HG02759 (cell line): Measurements from ENCODE around the gene FIZ1.
"Not testable (repeated sequence)": the region's sequence is repeated elsewhere in the genome, so short reads cannot be mapped to it uniquely, and the experiment has no call there.

Source experiments
- ATAC-seq: cut with Tn5 transposase; IDR thresholded peaks from one replicate; pipeline ENCODE4 v1.9.1; 2021; ENCODE audit warnings: mild to moderate bottlenecking, moderate library complexity; ENCODE audit not compliant: unreplicated experiment

The FIZ1 gene

DNA sequence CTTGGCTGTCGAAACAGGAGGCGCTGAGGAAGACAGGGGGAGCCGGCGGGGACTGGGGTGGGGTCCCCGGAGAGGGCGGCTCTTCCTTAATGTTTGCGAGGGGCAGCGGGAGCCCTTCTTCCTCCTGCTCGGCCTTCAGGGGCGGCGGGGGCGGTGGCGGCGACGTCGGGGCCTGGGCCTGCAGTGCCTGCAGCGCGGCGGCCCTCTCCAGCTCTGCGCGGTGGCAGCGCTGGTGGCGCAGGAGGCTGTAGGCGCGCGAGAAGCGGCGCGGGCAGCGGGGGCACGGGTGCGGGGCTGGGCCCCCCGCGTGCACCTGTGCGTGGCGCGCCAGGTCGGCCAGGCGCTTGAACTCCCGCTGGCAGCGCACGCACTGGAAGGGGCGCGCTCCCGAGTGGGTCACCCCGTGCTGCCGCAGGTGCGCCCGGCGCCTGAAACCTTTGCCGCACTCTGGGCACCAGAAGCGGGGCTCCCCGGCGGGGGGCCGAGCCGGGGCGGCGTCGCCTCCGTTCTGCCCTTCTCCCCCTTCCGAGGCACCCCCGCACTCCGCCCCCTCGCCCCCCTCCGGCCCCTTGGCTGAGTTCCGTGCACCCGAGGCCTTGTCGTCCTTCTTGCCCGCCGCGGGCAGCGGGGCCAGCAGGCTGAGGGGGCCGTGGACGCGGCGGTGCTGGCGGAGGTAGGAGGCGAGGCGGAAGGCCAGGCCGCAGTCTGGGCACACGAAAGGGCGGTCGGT lies 21.1 kb downstream of the FIZ1 start:
- no peak for ATAC-seq

DNA sequence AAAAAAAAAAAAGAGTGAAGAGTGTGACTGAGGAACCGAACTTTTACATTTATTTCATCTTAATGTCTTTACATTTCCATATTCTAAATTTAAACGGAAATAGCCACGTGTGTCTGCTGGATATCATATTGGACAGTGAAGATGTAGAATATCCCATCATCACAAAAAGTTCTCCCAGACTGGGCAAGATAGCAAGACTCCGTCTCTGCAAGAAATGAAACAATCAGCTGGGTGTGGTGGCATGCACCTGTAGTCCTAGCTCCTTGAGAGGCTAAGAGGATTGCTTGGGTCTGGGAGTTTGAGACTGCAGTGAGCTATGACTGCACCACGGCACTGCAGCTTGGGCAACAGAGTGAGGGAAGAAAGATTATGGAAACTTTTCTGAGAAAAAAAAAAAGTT lies 22.6 kb downstream of the FIZ1 start:
- no peak for ATAC-seq

DNA sequence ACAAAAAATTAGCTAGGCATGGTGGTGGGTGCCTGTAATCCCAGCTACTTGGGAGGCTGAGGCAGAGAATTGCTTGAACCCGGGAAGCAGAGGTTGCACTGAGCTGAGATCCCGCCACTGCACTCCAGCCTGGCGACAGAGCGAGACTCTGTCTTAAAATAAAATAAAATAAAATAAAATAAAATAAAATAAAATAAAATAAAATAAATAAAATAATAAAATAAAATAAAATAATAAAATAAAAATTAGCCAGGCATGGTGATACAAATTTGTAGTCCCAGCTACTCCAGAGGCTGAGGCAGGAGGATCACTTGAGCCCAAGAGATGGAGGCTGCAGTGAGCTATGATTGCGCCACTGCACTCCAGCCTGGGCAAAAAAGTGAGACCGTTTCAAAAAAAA lies 25.4 kb downstream of the FIZ1 start:
- not testable (repeated sequence) for ATAC-seq

DNA sequence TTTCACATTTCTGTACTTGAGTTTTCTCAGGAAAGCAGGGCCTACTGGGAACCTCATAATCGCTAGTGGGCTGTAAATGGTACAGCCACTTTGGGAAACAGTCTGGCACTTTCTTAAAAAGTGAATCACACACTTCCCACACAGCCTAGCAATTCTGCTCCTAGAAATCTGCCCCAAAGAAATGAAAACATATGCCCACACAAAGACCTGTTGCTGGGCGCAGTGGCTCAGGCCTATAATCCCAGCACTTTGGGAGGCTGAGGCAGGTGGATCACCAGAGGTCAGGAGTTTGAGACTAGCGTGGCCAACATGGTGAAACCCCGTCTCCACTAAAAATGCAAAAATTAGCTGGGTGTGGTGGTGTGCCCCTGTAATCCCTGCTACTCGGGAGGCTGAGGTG lies 29.8 kb downstream of the FIZ1 start:
- not testable (repeated sequence) for ATAC-seq

DNA sequence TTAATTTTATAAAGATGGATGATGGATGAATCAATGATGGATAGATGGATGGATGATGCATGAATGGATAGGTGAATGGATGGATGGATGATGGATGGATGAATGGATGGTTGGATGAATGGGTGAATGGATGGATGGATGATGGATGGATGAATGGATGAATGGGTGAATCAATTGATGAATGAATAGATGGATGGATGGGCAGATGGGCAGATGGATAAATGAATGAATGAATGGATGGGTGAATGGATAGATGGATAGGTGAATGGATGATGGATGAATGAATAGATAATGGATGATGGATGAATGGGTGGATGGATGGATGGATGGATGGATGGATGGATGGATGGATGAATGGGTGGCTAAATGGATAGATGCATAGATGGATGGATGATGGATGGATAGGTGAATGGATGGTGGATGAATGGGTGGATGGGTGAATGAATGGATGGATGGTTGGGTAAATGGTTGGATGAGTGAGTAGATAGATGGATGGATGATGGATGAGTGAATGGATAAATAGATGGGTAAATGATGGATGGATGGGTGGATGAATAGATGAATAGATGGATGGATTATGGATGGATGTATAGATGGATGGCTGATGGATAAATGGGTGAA lies 31.5 kb downstream of the FIZ1 start:
- ATAC-seq = no peak

DNA sequence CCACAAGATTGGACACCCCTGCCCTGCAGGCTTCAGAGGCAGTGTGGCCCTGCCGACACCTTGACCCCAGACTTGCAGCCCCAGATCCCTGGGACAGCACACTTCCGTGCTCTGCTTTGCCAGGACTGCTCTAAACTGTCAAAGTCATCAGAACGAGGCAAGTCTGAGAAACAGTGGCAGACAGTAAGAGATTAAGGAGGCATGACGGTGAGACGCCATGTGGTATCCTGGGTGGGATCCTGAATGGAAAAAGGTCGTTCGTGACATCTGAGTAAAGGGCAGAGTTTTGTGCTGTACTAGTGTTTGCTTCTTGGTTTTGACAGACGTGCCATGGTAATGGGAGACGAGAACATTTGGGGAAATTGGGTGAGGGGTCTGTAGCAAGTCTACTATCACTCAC lies 32.5 kb downstream of the FIZ1 start:
- ATAC-seq = no peak

DNA sequence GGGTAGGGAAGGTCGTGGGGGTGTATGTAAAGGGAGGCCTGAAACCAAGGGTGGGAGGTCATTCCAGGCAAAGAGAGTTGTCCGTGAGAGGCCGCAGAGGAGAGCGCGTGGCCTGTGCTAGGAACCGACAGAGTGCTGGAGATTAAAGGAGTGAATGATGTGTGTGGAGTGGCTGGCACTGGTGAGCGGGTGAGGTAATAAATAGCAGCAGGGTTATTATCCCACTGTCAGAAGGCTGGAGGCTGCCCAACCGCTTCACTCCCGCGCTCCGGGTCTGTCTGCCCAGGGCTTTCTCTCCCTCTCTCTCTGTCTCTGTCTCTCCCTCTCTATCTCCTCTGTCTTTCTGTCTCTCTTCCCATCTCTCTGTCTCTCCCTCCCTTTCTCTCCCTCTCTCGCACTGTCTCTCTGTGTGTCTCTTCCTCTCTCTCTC lies 36.0 kb downstream of the FIZ1 start:
- no peak for ATAC-seq

DNA sequence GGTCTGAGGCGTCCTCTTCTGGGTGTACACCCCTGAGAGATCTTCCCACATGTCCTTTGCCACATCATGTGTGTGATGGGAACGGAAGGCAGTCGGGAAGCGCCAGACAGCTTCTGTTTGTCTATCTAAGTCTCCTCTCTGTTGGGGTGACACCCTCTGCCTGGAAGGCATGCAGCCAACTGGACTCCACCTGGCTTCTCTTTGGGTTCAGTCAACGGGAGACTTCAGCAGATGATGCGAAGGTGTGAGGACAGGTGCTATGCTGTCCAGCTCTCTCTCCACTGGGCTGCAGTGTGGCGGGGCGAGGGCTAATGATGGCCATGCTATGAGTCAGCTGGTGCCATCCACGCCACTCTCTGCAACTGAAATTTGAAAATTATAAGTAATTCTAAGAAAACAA lies 39.6 kb downstream of the FIZ1 start:
- ATAC-seq = no peak

DNA sequence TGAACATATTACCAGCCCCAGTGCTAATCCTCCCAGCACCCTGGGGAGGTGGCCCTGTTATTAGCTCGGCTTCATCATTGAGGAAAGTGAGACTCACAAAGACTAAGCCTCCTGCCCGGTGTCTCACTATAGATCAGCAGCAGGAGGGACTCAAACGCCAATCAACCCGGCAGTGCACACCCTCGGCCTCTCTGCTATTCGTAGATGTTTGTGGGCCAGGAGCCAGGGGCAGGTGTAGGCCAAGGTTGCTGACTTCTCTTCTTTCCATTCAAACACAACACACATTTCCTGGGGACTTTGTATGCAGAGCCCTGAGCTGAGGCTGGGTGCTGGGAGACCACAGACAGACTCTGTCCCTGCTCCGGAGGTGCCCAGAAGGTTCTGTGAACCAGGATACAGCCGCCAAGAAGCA lies 44.6 kb downstream of the FIZ1 start:
- no peak for ATAC-seq

DNA sequence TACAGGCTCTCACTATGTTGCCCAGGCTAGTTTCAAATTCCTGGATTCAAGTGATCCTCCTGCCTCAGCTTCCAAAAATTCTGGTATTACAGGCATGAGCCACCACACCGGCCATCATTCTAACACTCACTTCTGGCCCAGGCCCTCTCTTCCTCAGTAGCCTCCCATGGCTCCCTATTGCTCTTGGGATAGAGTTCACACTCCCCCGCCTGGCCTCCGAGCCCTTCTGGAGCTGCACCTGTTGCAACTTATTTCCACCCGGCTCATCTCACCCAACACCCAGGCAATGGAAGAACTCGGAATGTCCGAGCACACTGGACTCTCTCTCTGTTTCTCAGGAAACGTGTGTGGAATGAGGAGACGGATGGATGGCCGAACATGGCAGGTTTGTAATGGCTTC lies 45.0 kb downstream of the FIZ1 start:
- no peak for ATAC-seq

DNA sequence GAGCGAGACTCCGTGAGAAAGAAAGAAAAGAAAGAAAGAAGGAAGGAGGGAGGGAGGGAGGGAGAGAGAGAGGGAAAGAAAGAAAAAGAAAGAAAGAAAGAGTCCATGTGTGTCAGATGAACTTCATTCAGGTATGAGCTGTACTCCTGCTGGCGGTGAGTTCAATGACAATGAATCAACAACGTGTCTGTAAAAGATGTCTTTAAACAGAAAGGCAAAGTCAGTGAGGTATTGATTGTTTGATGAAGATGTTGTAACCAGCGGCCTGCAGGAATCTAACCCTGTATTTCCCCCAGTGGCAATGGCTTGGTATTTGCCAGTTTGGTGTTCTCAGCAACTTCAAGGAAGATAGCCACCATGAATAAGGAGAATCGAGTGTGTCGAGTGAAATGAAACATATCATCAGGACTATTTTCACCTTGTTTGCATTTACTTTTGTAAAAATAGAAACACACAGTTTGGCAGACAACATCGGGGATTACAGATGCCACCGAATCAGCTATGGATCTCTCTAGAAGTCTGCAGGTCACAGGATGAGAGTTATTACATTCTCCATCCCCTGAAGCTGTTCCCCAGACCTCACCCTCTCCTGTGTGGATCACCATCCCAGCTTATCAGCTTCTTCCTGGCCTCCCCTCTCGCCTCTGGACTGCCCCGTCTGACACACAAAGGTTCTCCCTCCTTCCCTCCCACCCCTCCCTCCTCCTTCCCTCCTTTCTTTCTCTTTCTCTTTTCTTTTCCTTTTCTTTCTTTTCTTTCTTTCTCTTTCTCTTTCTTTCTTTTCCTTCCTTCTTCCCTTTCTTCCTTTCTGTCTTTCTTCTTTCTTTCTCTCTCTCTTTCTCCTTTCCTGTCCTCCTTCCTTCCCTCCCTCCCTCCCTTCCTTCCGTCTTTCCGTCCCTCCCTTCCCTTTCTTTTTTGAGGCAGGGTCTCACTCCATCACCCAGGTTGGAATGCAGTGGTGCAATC lies 45.8 kb downstream of the FIZ1 start:
- ATAC-seq = no peak

DNA sequence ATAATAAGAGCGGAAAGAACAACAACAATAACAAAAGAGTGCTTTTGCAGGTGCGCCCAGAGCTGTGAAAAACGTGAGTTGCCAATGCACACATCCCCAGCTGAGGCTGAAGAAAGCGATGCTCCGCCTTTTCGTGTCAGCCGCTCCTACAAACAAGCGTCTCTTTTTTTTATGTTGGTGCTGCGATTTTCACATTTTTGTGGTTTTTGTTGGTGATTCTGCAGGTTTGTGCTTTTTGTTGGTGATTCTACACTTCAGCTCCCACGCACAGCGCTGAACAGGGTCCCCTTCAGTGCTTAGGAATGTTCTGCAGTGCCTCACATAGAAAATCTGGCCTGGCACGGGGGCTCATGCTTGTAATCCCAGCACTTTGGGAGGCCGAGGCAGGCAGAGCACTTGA lies 46.7 kb downstream of the FIZ1 start:
- ATAC-seq = no peak

DNA sequence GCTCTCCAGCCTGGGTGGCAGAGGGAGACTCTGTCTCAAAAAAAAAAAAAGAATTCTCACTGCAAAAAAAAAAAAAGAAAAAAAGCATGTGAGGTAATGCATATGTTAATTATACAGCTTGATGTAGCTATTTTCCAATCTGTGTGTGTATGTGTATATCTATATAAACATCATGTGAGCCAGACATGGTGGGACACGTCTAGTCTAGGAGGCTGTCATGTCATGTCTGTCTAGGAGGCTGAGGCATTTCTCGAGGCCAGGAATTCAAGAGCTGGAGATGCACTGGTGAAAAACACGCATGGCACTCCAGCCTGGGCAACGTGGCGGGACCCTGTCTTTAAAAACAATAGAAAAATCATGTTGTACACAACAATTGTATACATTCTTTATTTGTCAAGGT lies 47.1 kb downstream of the FIZ1 start:
- no peak for ATAC-seq

DNA sequence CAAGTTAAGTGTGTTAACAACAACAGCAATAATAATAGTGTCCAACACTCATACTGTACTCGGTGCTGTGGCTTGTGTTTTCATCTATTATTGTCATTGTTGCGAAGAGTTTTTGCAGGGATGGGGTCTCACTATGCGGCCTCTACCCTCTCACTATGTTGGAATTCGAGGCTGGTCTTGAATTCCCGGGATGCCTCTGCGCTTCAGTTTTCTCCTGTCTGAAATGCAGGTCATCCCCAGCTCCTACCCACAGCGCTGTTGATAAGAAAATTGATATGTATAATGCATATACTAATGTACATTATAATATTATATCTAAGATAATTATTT lies 49.0 kb downstream of the FIZ1 start:
- no peak for ATAC-seq

DNA sequence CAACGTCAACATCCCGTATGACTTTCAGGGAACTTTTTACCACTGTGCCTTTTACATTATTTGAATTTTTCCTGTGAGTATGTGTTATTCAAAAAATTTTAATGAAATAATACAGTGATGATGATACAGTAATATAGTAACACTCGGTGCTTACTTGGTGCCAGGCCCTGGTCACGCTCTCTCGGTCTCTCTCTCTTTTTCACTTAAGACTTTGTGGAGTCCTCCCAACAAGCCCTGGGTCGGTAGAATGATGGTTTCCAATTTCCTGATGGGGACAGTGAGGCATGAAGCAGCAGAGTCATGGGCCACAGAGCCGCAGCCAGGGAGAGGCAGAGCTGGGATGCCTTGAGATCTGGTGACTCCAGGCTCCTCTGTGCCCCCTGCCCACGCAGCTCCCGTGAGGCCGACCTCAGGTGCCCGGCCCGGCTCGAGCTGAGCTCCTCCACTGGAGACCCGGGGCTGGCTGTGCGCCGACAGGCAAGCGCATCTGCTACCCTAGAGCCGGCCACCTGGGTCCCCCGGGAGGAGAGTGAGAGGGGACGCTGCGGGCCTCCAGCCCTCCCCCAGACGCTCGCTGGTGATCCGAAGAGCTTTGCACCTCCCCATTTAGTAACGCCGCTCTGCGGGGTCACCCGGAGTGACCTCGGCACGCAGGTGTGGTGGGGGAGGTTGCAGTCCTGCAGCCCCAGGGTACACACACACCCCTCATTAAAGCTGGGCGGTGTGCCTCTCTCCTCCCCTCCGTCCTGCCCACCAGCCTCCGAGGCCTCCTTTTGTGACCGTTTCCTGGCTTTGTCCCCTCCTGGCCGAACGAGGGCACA lies 49.6 kb downstream of the FIZ1 start:
- ATAC-seq = no peak

DNA sequence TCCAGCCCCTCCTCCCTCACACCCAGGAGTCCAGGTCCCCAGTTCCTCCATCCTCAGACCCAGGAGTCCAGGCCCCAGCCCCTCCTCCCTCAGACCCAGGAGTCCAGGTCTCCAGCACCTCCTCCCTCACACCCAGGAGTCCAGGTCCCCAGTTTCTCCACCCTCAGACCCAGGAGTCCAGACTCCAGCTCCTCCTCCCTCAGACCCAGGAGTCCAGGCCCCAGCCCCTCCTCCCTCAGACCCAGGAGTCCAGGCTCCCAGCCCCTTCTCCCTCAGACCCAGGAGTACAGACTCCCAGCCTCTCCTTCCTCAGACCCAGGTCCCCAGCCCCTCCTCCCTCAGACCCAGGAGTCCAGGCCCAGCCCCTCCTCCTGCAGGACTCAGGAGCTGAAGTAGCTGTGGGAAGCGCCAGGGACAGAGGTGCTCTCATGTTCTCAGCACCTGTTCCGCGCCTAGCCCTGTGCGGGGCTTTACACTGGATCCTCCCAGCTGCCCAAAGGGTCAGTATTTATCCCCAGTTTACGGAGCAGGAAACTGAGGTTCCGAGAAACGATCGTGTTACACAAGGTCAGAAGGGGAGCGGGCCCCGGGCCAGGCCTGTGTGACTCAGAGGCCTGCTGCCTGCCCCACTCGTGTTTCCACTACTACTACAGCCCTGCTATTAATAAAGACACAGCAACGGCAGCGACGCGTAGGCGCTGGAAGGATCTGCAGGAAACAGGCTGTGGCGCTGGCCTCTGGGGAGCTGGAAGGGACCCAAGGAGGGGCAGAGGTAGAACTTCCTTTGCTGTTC lies 52.3 kb downstream of the FIZ1 start:
- no peak for ATAC-seq

DNA sequence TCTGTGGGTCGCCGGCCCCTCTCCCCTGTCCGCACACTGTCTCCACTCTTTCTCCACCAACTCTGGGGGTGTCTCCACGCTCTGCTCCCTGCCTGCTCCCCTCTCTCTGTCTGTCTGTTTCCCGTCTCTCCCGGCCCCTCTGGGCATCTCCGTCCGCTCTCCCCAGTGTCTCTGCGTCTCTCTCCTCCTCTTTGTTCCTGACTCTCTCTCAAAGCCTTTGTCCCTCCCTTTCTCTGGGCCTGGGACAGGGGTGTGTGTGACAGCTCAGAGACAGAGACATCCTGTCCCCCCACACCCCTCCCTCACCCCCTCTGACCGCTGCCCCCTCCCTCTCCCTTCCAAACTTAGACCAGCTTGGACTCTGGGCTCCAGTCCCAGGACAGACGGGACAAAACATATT lies 53.3 kb downstream of the FIZ1 start:
- ATAC-seq = no peak

DNA sequence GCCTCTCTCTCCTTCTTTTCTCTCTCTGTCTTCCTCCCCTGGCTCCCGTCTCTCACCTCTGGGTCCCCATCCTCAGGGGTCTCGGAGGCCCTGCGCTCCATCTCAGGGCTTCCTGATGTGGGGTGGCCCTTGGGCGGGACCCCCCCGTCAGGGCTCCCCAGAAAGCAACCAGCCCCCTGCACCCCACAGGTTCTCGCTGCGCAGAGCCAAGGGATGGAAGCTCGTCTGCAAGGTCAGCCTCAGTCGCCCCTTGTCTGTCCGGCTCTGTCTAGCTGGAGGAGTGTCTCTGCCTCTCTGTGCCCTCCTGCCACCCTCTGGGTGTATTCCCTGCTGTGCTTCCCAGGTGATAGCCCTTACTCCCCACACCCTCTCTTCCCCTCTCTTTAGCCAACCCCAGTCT lies 53.9 kb downstream of the FIZ1 start, which contains the start of gene SBK3:
TSS of gene SBK3 (minus strand) at position 101 of the 400 bp plus-strand sequence. CDS start at position 101, 0 bp downstream.
- ATAC-seq = no peak

DNA sequence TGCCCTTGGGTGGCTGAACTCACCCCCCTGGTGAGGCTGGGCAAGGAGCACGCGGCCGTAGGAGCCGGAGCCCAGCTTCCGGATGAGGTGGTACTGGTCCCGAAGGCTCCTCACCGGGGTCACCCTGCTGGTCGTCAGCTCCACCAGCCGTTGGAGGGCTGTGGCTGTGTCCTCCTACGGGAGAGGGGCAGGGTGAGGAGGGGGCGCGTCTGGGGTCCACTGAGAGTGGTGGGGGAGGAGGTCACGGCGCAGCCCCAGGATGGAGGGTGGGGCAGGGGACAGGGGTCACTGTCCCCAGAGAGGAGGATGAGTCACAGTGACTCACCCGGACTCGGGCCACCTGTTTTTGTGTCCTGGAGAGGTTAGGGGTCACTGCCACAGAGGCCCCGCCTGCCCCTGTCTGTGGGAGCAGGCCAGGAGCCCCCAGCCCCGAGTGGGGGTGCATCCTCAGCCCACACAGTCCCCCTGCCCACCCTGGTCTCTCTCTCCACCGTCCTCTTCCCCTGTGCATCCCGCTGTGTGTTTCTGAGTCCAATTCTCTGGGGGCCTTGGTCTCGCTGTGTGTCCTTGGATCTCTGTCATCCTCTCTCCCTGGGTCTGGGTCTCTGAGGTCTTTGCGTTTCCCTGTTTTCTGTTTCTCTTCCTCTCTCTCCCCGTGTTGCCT lies 54.4 kb downstream of the FIZ1 start:
- no peak for ATAC-seq

DNA sequence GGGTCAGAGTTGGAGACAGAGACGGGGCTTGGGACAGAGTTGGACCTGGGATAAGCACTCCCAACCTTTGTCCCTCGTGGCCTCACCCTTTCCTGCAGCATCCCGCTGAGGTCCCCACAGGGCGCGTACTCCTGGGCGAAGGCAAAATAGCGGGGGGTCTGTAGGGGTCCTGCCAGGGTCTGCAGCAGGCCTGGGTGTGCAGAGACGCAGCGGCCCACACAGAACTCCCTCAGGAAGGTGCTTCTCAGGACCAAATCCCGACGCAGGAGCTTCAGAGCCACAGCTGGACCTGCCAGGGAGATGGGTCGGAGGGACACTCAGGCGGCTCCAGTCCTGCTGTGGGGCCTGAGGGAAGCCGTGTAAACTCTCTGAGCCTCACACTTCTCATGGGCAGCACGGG lies 55.3 kb downstream of the FIZ1 start:
- ATAC-seq = no peak
